A549 treated with ZK216348 at 1 μM for 4 hours (cell line): ENCODE results near the gene ITIH2. TPM values are rescaled to one million over a fixed set of nuclear protein-coding genes. Genes with fewer than 3 reads are reported as not detected.

Experiments
- total RNA-seq: library from RNA; stranded (reverse); fragments of 200-300 nt; extraction: Qiagen RNA extraction; gene quantifications from 5 replicates; pipeline ENCODE4 v1.2.3, GENCODE V29; 2022; ENCODE audit warnings: low read depth

ITIH2 gene
- 0.09 to 0.53 TPM (median 0.27 TPM) in 5 replicates for total RNA-seq

GRCh38 chr10:7703140-7703539 is at the start of gene ITIH2:
TSS of gene ITIH2 (plus strand) at chr10:7703316. CDS start at chr10:7703435, 119 bp downstream.

GRCh38 chr10:7666253-7667023 is 36.7 kb upstream of the ITIH2 start, which contains the start of gene ITIH5:
TSS of gene ITIH5 (minus strand) at chr10:7666966. CDS start at chr10:7666892, 74 bp downstream.

GRCh38 chr10:7787857-7788638 is 84.9 kb downstream of the ITIH2 start, which contains the start of the genes ATP5F1C and KIN:
TSS of gene ATP5F1C (plus strand) at chr10:7788177. CDS start at chr10:7788208, 31 bp downstream.
TSS of gene KIN (minus strand) at chr10:7787993. CDS start at chr10:7787933, 60 bp downstream.

Other genes starting within 250 kb of the ITIH2 start
- gene ITIH5, start 36.4 kb upstream of the ITIH2 start, total RNA-seq, result 0.08 to 0.24 TPM (median 0.11 TPM) in 4 of 5 replicates, not detected in the other
- 12.0 to 24.9 TPM (median 12.7 TPM) in 5 replicates for gene KIN, start 84.7 kb downstream of the ITIH2 start, total RNA-seq
- 244 to 338 TPM (median 272 TPM) in 5 replicates for gene ATP5F1C, start 84.9 kb downstream of the ITIH2 start, total RNA-seq
- 6.9 to 9.1 TPM (median 8.1 TPM) in 5 replicates for gene TAF3, start 115.2 kb downstream of the ITIH2 start, total RNA-seq